GM18907 (cell line): ENCODE results near the gene ZFYVE28.
"Not testable (repeated sequence)": the region's sequence is repeated elsewhere in the genome, so short reads cannot be mapped to it uniquely, and the experiment has no call there.

ENCODE experiments used
- ATAC-seq: cut with Tn5 transposase; IDR thresholded peaks from one replicate; pipeline ENCODE4 v1.9.1; 2021; ENCODE audit warnings: mild to moderate bottlenecking, moderate library complexity; ENCODE audit not compliant: unreplicated experiment

The ZFYVE28 gene

DNA sequence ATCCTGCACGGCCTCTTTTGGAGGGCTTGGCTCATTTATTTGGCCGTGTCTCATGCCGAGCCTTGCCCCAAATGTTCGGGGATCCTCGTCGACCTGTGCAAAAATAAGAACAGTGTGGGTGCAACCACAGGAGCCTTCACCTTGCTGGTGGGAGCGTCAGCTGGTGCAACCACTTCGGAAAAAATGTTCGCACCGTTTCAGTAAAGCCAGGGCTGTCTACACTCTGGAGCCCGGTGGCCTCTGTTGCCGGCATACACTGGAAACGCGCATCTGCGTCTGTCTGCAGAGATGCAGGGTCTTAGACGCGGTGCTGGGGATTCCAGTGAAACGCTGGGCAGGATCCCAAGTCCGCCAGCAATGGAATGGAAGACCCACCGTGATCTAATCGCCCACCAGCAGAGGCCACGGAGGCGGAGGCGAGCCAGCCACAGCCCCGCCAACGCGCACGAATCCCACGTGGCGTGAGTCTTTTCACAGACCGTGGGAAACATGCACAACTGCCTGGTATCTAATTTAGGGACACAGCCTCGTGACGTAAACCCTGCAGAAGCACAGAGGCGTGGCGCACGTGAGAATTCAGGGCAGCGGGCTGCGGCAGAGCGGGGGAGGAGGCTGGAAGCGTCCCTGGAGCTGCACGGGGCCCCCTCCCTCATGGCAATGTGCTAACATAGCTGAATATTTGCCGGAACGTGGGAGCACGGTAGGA, 142.7 kb downstream of the ZFYVE28 start:
- no peak for ATAC-seq

DNA sequence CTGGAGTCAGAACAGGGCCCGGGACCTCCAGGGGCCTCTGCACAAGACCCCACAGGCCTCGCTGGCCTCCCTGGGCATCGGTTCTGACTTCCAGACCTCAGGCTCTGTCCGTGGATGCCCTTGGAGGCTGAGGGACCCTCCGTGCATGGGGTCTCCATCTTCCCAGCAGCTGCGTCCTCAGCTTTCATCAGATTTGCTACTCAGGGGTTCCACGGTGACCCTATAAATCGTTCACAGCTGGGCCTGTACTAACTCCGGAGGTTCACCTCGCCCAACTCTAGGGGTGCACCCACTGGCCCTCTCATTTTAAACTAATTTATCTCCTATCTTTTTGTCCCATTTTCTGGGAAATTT, 143.4 kb downstream of the ZFYVE28 start:
- ATAC-seq = not testable (repeated sequence)

DNA sequence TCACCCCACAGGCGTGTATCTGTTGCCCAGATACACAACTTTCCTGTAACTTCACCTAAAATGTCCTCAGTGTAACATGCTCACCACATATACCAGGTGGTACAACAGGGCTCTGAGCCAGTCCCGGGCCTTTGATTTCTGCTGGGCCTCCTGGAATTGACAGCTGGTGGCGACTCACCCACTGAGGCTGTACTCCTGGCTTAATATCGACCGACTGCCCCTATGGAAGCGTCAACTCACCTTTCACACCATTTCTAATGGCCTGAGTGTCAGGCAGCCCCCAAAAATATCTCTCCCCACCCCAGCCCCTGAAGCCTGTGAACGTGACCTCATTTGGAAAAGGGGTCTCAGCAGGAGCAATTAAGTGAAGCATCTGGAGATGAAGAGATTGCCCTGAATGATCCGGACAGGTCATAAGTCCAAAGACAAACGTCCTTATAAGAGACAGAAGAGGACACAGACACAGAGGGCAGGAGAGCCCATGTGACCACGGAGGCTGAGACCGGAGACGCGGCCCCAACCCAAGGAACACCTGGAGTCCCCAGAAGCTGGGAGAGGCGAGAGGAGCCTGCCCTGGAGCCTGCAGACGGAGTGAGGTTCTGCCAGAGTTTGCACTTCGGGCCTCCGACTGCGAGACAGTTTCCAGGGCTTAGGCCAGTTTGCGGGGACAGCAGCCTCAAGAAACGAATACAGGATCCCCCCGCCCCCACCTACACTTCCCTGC, 144.0 kb downstream of the ZFYVE28 start:
- ATAC-seq = no peak

DNA sequence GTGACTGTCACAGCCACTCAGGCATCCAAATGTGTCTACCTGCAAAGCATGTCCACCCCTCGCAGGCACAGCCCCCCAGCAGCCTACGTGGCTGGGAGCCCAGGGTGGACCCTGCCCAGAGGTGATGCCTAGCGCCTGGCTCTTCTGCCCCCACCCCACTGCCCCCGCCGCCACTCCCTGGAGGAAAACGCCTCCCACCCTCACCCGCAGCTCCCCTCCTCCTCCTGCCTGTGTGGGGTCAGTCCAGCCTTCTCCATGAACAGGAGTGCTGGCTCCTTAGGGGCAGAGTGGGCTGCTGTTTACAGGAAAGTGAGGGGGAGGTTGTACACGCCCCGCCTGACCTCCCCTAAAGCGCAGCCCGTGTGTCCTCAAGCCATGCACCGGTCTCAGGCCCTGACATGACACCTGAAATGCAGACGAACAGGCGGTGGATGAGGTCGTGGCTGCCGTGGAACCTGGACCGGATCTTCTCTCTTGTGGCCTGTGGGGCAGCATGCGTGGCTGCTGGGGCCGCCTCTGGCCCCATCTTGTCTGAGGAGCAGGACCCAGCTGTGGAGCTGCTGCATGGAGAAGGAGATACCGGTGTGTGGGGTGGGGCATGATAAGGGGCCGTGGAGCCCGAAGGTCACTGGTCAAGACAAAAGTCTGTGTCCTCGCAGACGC, 144.7 kb downstream of the ZFYVE28 start:
- ATAC-seq = no peak

DNA sequence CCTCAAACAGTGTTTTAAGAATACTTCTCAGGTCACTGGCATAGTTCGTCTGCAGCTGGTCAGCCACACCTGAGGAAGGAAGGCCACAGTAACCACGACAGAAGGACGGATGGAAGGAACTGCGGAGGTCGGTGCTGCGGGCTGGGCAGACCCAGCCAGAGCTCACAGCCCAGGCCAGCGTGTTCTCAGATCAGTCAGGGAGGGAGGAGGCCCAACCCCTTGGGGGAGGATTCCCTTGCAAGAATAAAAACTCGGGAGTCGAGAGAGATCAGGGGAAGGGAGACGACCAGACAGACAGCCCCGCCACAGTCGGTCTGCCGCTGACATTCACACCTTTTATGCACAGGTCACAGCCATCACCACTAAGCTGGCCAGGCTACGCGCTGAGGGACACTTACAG, 145.2 kb downstream of the ZFYVE28 start:
- ATAC-seq = no peak

DNA sequence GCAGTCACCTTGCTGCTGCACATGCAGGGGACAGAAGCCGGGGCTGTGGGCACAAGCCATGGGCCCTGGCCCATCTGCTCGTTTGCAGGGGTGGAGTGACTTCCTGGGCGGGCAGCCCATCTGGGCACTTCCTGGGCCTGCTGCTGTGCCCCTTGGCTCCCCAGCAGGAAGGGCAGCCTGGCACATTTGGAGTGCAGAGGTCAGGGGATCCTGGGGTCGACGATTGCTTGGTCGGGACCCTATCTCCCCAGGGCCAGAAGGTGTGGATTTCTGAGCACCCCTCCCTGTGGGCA, 145.7 kb downstream of the ZFYVE28 start:
- no peak for ATAC-seq

DNA sequence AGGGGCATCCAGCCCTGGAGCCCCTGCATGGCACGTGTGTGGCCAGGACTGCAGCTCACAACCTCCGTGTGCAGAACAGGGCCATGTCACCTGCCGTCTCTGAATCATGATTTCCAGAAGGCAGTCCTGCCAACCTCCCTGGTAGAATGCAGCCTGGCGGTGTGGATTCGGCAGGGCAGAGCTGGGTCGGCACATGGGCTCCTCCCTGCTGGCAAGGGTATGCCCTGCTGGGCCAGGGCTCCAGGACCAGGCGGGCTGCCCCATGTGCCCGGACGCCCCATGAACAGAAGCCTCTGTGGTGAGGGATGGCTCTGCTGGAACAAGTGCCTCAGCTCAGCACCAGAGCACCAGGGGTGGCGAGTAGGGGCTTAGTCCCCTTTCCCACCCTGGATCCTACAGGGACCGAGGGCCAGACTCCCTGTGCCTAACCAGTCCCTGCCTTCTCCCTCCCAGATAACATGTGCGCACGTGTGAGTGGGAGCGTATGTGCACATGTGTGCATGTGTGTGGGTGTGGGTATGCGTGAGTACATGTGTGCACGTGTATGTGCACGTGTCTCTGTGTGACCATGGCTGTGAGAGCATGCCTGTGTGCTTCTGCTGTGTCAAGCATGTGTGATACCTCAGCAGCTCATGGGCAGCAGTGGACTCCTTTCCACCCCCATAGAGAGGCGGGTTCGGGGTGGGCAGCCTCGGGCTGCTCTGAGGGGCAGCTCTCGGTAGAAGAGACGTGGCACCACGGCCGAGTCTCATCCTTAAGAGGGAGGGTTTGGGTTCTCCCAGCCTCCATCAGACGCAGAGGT, 146.2 kb downstream of the ZFYVE28 start:
- ATAC-seq = no peak

DNA sequence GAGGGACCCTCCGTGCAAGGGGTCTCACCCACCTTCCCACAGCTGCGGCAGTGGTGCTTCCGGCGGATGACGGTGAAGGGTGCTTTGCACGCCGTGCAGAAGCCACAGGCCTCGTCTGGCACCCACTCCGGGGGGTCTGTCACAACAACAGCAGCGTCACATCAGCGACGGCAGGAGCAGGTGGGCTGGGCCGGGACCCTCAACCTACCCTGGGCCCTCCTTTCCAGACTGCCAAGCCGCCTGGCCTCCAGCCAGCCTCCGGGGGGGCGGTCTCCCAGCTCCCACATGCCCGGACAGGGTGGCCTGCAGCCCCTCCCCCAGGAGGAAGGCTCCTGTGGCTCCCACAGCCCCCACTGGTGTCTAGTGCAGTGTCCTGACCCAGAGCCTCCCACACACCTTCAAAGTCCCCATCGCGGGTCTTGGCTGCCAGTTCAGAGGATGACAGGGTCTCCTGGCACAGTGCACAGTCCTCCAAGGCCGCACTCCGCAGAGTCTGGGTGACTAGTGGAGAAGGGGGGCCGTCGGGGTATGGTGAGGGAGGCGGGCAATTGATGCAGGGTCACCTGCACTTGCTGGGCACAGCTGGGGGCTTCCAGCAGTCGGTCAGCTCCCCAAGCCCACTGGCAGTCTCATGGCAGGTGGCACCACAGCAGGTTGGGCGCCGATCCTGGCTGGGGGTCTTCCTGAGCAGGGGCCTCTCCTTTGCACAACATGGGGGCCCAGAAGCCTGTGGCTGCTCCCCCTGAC, 147.0 kb downstream of the ZFYVE28 start:
- no peak for ATAC-seq

DNA sequence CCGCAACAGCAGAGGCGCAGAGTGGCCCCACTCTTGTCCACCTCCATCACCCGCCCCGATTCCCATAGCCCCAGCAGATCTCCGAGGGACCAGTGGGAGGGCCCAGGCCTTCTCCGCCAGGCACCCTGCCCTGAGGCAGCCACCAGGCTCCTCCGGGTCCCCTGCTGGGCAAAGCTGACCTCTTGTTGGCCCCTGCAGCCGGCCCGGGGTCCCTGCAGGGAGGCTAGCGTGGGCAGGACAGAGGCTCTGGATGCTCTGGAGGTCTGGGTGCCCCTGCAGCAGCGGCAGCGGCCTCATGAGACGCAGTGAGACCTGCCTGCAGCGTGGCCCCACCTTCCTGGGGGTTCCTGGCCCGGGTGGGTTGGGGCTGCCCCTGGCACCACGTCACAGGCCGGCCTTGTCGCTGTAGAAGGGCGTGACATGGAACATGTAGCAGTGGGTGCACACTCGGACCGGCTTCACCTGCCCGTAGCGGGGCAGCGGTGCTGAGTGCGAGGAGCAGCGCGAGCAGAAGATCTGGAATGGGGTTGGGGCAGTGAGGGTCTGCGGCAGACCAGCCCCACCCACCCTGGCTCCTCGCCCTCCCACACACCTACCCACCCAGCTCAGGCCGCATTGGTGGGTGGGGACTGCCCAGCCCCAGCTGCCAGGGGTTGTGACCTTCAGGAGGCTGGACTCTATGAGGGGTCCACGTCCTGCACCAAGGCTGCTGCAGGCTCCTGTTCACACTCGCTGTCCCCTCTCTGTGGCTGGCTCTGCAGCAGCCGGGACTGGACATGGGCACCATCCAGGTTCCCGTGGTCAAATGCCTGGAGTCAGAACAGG, 147.9 kb downstream of the ZFYVE28 start:
- no peak for ATAC-seq

DNA sequence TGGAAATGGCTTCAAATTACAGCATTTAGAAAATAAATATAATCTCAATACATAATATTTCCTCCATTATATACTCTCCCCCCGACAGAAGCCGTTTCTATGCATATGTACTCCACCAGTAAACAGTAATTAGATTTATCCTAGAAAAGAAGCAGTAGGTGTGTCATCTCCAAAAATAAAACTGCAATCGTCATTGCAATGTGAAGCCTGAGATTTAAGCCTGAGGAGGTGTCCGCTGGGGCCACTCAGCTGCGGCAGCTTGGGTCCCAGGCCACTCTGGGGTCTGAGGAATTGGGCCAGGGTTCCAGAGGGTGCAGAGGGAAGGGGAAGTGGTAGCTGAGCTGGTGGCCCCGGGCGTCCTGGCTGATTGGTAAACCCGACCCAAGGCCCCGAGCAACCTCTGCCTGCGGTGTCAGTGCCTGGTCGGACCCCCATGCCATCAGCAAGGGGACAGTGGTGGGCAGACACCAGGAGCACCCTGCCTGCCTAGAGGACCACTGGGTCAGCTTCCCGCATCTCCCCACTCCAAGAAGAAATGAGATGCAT, 148.8 kb downstream of the ZFYVE28 start:
- no peak for ATAC-seq

DNA sequence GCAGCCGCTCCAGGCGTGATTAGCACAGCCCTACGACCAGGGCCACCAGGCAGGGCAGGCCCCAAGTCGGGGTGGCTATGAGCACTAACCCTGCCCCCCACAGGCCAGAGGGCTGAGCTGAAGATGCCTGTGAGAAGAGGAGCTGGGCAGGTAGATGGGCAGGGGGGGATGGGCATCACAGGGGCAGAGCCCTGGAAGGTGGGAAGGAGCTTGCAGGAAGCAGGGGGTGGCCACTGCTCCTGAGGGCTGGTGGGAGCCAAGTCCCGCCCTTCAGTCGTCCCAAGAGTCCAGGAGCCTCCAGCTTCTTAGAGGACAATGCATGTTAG, 149.3 kb downstream of the ZFYVE28 start:
- no peak for ATAC-seq

DNA sequence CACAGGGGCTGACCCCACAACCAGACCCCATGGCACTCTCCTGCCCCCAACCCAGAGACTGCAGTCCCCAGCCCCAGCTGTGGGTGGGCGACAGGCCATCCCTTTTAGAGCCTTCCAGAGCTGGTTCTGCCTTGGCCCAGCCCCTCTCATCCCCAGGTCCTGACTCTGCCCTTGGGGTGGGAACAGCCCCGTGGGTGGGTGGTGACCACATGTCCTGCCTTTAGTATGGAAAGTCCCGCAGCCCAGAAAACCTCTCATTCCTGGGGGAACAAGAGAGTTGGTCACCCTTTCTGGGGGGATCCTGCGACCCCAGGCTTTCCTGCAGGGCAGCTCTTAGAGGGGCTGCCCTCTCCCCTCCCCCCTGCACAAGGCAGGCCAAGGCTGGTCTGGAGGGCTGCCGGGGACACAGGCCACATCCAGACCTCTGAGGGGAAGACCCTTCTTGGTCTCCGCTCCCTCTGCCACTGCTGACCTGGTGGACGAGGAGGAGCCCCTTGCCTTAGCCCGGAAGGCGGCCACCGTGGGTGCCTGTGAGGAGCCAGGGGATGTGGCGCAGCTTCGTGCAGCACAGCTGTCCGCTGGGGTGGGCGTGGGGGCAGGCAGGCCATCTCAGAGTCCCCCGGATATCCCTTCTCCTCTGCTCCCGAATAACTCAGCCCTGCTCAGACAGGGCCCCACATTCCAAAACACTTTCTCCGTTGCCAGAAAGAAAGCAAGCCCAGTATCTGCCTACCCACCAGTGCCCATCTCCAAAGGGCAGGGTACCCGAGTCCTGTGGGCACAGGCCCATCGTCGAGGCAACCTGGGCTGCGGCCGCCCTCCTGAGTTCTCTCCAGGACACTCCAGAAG, 149.9 kb downstream of the ZFYVE28 start:
- no peak for ATAC-seq

DNA sequence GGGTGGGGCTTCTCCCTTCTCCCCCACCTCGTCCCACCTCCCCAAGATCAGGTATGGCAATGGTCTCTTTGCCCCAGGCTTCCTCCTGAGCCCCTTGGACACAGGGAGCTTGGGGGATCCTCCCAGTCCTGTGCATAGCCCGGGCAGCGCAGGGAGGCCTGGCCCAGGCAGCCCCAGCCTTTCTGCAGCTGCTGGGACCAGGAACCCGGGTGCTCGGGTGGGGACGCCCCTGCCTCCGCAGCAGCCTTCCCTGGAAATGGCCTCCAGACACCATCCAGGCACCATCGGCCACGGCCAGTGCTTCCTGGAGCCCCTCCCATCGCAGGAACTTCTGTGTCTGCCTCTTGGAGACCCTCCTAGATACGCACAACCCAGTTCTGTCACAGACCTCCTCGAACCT, 150.6 kb downstream of the ZFYVE28 start:
- ATAC-seq = no peak

DNA sequence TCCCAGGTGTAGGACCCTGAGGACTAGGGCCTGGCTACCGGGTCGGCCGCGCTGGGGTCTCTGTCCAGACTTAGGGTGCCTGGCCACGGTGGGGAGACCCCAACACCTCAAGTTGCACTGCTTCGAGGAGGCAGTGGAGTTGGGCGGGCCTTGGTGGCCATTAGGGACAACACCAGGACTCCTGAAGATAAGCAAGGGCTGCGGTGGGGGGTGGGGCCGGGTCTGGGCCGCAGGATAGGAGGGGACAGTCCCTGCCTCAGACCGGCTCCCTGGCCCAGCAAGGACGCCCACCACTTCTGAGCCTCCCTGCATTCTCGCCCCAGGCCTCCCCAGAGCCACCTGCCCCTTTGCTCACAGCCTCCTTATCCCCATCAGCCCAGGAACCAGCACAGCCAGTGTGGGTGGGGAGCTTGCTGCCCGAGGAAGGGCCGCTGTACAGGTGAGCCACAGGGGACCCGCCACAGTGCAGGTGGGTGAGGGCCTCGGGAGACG, 151.1 kb downstream of the ZFYVE28 start:
- ATAC-seq = no peak

DNA sequence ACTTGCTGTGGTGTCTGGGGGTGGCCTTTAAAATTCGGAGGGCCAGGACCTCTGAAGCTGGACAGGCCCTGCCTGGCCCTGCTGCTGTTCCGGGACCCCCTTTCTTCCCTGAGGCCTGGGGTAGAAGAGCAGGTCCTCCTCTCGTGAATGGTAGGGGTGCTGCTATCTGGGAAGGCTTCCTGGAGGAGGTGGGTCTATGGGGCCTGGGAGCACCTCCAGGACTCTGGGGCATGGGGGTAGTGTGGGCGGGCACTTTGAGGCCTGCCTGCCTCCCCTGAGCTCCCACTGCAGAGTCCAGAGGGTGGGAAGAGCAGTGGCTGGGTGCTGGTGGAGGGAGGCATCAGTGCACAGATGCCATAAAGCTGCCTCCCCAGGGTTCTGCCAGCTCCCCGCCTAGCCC, 151.6 kb downstream of the ZFYVE28 start:
- ATAC-seq = no peak

DNA sequence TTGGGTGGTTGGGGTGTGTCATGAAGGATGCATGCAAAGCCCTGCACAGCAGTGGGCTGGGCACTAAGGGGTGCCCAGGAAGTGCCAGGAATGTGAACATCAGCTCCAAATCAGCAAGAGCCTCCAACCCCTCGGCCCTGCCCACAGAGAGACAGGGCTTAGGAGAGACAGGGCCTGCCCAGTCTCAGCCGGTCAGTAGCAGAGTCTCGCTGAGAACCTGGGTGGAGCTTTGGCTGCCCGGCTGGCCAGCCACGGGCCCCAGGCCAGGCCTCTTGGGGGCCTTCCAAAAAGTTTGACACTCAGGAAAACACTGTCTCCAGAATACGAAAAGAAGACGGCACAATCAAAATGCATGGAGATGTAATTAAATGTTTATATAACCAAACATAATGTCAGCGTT, 152.3 kb downstream of the ZFYVE28 start:
- ATAC-seq = no peak

DNA sequence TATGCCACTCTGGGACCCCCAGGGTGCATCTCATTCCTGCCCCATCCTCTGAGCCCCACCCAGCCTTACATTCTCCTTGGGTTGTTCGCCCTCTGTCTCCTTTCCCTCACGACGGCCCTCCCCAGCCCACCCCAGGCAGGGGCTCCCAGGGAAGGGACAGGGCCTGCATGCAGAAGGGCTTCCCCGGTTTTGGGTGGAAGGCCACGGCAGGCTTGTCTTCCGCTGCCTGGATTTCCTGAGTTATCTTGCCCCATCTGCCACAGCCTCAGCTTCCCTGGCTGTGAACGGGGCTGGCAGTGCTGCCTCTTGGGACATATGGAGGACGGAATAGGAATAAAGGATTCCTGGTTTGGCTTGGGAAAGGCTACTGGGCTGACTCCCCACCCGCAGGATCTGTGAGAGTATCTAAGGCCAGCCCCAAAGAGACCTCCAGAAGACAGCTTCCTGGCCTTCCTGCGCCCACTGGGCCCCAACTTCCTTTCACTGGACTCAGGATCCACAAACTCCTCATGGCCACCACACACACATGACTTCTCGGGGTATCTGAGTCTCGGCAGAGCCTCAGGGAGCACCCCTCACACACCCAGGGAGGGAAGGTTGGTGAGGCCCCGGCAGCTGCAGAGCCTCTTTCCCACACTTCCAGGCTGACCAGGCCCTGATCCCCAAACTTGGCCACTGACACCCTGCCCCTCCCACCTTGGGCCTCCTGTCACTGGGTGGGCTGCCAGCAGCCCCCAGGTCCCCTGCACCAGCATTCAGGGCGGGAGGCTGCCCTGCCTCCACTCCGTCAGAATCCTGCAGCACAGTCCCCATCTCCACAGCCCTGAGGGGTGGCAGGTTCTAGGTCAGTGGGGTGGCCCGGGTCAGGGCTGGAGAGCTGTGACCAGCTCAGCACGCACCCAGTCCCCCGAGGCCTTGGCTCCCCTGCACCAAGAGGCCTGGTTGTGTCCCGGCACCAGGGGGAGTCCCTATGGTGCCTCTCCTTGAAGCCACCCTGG, 153.0 kb downstream of the ZFYVE28 start:
- ATAC-seq = no peak
